ENCODE data around the gene PRG3. TPM values are rescaled to one million over a fixed set of nuclear protein-coding genes. Genes with fewer than 3 reads are reported as not detected.

The PRG3 gene
- total and polyA plus RNA-seq, 9 of the 15 experiments (the other 6 are each of a cell fraction or from before 2014, with no cell fraction given), result 0.18 to 0.55 (median 0.38) TPM; not detected in 6

DNA sequence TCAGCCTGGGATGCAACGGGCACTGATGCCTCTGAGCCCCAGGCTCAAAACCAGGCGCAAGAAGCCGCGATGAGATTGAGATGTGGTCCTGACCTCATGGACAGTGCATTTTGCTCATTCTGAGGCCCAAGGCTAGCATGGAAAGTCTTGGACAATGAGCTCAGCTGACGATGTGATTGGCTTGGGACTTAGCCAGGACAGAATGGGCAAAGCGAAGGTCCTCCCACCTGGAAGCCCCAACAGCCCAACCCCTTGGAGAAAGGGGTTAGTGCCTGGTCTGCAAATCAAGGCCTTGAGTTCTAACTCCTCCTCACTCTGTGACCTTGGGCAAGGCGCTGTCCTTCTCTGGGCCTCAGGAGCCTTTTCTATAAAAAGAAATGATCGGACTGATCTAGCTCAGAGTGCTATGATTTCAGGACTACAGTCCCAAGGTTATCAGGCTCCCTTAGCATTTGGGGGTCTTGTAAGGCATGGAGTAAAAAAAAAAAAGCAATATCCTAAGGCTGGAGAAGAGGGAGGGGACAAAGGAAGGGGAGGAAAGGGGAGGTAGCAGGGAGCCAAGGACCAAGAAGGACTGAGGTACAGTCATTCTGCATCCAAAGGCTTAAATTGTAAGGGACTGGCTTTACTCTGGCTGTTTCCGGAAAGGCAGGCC is 43.3 kb upstream of the PRG3 start (continued):
- TF ChIP-seq, protein P1, sequence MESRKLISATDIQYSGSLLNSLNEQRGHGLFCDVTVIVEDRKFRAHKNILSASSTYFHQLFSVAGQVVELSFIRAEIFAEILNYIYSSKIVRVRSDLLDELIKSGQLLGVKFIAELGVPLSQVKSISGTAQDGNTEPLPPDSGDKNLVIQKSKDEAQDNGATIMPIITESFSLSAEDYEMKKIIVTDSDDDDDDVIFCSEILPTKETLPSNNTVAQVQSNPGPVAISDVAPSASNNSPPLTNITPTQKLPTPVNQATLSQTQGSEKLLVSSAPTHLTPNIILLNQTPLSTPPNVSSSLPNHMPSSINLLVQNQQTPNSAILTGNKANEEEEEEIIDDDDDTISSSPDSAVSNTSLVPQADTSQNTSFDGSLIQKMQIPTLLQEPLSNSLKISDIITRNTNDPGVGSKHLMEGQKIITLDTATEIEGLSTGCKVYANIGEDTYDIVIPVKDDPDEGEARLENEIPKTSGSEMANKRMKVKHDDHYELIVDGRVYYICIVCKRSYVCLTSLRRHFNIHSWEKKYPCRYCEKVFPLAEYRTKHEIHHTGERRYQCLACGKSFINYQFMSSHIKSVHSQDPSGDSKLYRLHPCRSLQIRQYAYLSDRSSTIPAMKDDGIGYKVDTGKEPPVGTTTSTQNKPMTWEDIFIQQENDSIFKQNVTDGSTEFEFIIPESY (CRISPR knock-in tag; IDR thresholded peaks at IDR 0.05), result 0 out of 2 replicates have a peak, but pooled peaks have one; percentile 21
- TF ChIP-seq MTA1 (IDR thresholded peaks at IDR 0.05; ENCODE audit: borderline replicate concordance), result no peak
- TF ChIP-seq, protein P2, sequence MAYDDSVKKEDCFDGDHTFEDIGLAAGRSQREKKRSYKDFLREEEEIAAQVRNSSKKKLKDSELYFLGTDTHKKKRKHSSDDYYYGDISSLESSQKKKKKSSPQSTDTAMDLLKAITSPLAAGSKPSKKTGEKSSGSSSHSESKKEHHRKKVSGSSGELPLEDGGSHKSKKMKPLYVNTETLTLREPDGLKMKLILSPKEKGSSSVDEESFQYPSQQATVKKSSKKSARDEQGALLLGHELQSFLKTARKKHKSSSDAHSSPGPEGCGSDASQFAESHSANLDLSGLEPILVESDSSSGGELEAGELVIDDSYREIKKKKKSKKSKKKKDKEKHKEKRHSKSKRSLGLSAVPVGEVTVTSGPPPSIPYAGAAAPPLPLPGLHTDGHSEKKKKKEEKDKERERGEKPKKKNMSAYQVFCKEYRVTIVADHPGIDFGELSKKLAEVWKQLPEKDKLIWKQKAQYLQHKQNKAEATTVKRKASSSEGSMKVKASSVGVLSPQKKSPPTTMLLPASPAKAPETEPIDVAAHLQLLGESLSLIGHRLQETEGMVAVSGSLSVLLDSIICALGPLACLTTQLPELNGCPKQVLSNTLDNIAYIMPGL (CRISPR knock-in tag; IDR thresholded peaks at IDR 0.05), result no peak
- no peak for TF ChIP-seq MYNN (IDR thresholded peaks at IDR 0.05)
- TF ChIP-seq MYNN (CRISPR knock-in tag; IDR thresholded peaks at IDR 0.05), result no peak
- TF ChIP-seq ZNF23 (CRISPR knock-in tag; IDR thresholded peaks at IDR 0.05), result no peak
- TF ChIP-seq, protein P3, sequence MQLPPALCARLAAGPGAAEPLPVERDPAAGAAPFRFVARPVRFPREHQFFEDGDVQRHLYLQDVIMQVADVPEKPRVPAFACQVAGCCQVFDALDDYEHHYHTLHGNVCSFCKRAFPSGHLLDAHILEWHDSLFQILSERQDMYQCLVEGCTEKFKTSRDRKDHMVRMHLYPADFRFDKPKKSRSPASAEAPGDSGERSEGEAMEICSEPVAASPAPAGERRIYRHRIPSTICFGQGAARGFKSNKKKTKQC (CRISPR knock-in tag; IDR thresholded peaks at IDR 0.05), result 0 out of 2 replicates have a peak, but pooled peaks have one; percentile 48
- TF ChIP-seq HDAC2 (IDR thresholded peaks at IDR 0.05), result no peak
- TF ChIP-seq ARHGAP35 (IDR thresholded peaks at IDR 0.05; ENCODE audit: partially characterized antibody), result peak; percentile 71
- TF ChIP-seq, protein P4, sequence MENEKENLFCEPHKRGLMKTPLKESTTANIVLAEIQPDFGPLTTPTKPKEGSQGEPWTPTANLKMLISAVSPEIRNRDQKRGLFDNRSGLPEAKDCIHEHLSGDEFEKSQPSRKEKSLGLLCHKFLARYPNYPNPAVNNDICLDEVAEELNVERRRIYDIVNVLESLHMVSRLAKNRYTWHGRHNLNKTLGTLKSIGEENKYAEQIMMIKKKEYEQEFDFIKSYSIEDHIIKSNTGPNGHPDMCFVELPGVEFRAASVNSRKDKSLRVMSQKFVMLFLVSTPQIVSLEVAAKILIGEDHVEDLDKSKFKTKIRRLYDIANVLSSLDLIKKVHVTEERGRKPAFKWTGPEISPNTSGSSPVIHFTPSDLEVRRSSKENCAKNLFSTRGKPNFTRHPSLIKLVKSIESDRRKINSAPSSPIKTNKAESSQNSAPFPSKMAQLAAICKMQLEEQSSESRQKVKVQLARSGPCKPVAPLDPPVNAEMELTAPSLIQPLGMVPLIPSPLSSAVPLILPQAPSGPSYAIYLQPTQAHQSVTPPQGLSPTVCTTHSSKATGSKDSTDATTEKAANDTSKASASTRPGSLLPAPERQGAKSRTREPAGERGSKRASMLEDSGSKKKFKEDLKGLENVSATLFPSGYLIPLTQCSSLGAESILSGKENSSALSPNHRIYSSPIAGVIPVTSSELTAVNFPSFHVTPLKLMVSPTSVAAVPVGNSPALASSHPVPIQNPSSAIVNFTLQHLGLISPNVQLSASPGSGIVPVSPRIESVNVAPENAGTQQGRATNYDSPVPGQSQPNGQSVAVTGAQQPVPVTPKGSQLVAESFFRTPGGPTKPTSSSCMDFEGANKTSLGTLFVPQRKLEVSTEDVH (IDR thresholded peaks at IDR 0.05; ENCODE audit: low read depth, partially characterized antibody), result no peak
- TF ChIP-seq YY1 (IDR thresholded peaks at IDR 0.05; ENCODE audit: borderline replicate concordance in 1 of 3, control insufficient read depth in 1 of 3, extremely low read depth in 1 of 3, insufficient read depth in 3 of 3, insufficient read length in 1 of 3, insufficient replicate concordance in 2 of 3, low read depth in 1 of 3, low read length in 2 of 3), result no peak
- TF ChIP-seq, protein P5, sequence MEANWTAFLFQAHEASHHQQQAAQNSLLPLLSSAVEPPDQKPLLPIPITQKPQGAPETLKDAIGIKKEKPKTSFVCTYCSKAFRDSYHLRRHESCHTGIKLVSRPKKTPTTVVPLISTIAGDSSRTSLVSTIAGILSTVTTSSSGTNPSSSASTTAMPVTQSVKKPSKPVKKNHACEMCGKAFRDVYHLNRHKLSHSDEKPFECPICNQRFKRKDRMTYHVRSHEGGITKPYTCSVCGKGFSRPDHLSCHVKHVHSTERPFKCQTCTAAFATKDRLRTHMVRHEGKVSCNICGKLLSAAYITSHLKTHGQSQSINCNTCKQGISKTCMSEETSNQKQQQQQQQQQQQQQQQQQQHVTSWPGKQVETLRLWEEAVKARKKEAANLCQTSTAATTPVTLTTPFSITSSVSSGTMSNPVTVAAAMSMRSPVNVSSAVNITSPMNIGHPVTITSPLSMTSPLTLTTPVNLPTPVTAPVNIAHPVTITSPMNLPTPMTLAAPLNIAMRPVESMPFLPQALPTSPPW (CRISPR knock-in tag; IDR thresholded peaks at IDR 0.05), result no peak
- TF ChIP-seq KDM4B (IDR thresholded peaks at IDR 0.05; ENCODE audit: borderline replicate concordance in 2 of 2, low read depth in 1 of 2), result no peak
- TF ChIP-seq NFATC3 (IDR thresholded peaks at IDR 0.05), result no peak
- no peak for TF ChIP-seq NR1H2 (CRISPR knock-in tag; IDR thresholded peaks at IDR 0.05)

Measured in K562 (cell line).